IMR-90 (cell line): ENCODE data around the gene SYNGR1. TPM values are rescaled to one million over a fixed set of nuclear protein-coding genes. Genes with fewer than 3 reads are reported as not detected.

Experiments
- ATAC-seq: fragments of 200-7000 bp; cut with Tn5 transposase; 2 replicates; pipeline ENCODE4 v1.9.1; 2020; ENCODE audit warnings: low read depth, mild to moderate bottlenecking, moderate library complexity
- BruUV-seq: library from RNA; stranded (reverse); fragments of 400-500 nt; replicated peaks from 2 replicates; lab custom pipeline; 2021; lab: Mats Ljungman, UMichigan
- CTCF ChIA-PET: fragments of 300-600 bp; formaldehyde crosslinking; extraction: SDS; loops from one replicate; lab custom pipeline; 2021; ENCODE audit warnings: antibody characterized with exemption; lab: Yijun Ruan, JAX
- POLR2A ChIA-PET: fragments of 300-600 bp; sonication (Branson Sonifier 250); formaldehyde crosslinking; loops from one replicate; lab custom pipeline; 2022; ENCODE audit warnings: antibody characterized with exemption; ENCODE audit not compliant: unreplicated experiment; lab: Charles Lee
- DNase-seq: peaks from one replicate; pipeline ENCODE4 v3.0.0; 2013
- H2AFZ ChIP-seq: replicated peaks from 2 replicates; pipeline ENCODE3; 2013; ENCODE audit warnings: low read length, mild to moderate bottlenecking; ENCODE audit not compliant: poor library complexity
- H2AK5ac ChIP-seq: 2 replicates; pipeline ENCODE4 v1.6.1; 2013; ENCODE audit warnings: low read depth, low read length, inconsistent platforms
- H2AK9ac ChIP-seq: replicated peaks from 2 replicates; pipeline ENCODE3; 2013; ENCODE audit warnings: mild to moderate bottlenecking, low read depth, low read length, moderate library complexity; ENCODE audit not compliant: poor library complexity
- H2BK120ac ChIP-seq: 2 replicates; pipeline ENCODE4 v1.6.1; 2013; ENCODE audit warnings: low read depth, low read length, inconsistent platforms
- H2BK15ac ChIP-seq: 3 replicates; pipeline ENCODE4 v1.6.1; 2013; ENCODE audit warnings: low read depth, low read length, inconsistent platforms
- H2BK20ac ChIP-seq: 2 replicates; pipeline ENCODE4 v1.6.1; 2013; ENCODE audit warnings: low read depth, mild to moderate bottlenecking, inconsistent platforms, low read length, moderate library complexity
- H2BK5ac ChIP-seq: 2 replicates; pipeline ENCODE4 v1.6.1; 2013; ENCODE audit warnings: mild to moderate bottlenecking, low read depth, low read length, inconsistent platforms; ENCODE audit not compliant: poor library complexity, severe bottlenecking
- H3K14ac ChIP-seq: replicated peaks from 2 replicates; pipeline ENCODE4 v1.6.1; 2013; ENCODE audit warnings: low read depth, low read length, inconsistent platforms
- H3K18ac ChIP-seq: 2 replicates; pipeline ENCODE4 v1.6.1; 2013; ENCODE audit warnings: low read depth, low read length, control low read depth
- H3K23ac ChIP-seq: 2 replicates; pipeline ENCODE4 v1.6.1; 2013; ENCODE audit warnings: low read depth, low read length, inconsistent platforms
- H3K27ac ChIP-seq: 2 replicates; pipeline ENCODE4 v1.5.1; 2013; ENCODE audit warnings: mild to moderate bottlenecking, control low read depth, low read length; ENCODE audit not compliant: insufficient read depth
- H3K27me3 ChIP-seq: 2 replicates; pipeline ENCODE4 v1.6.1; 2013; ENCODE audit warnings: low read length; ENCODE audit not compliant: control insufficient read depth, insufficient read depth
- H3K36me3 ChIP-seq: 2 replicates; pipeline ENCODE4 v1.6.1; 2013; ENCODE audit warnings: low read length, mixed read lengths; ENCODE audit not compliant: control insufficient read depth, insufficient read depth
- H3K4ac ChIP-seq: 2 replicates; pipeline ENCODE4 v1.6.1; 2013; ENCODE audit warnings: low read depth, low read length, inconsistent platforms
- H3K4me1 ChIP-seq: 2 replicates; pipeline ENCODE4 v1.6.1; 2013; ENCODE audit warnings: low read length, mixed read lengths; ENCODE audit not compliant: control insufficient read depth, insufficient read depth
- H3K4me2 ChIP-seq: 2 replicates; pipeline ENCODE4 v1.6.1; 2013; ENCODE audit warnings: low read depth, mild to moderate bottlenecking, control low read depth, low read length, moderate library complexity
- H3K4me3 ChIP-seq: 2 replicates; pipeline ENCODE4 v1.5.1; 2013; ENCODE audit warnings: low read depth, mild to moderate bottlenecking, control low read depth, low read length, moderate library complexity; ENCODE audit not compliant: insufficient read depth
- H3K56ac ChIP-seq: 2 replicates; pipeline ENCODE4 v1.6.1; 2013; ENCODE audit warnings: low read length, inconsistent platforms; ENCODE audit not compliant: insufficient read depth; ENCODE audit errors: extremely low read depth
- H3K79me1 ChIP-seq, 2 experiments: 2 replicates each; pipeline ENCODE4 v1.6.1; 2013; ENCODE audit warnings: low read length in 2 of 2, inconsistent platforms in 1 of 2, low read depth in 1 of 2
- H3K9ac ChIP-seq: 2 replicates; pipeline ENCODE4 v1.6.1; 2013; ENCODE audit warnings: low read depth, low read length, control low read depth
- H3K9me1 ChIP-seq: 2 replicates; pipeline ENCODE4 v1.6.1; 2013; ENCODE audit warnings: low read length, inconsistent platforms; ENCODE audit not compliant: insufficient read depth
- H3K9me3 ChIP-seq: 2 replicates; pipeline ENCODE4 v1.6.1; 2013; ENCODE audit warnings: low read length; ENCODE audit not compliant: control insufficient read depth, insufficient read depth
- H4K20me1 ChIP-seq: 2 replicates; pipeline ENCODE4 v1.6.1; 2013; ENCODE audit warnings: low read length, inconsistent platforms; ENCODE audit not compliant: insufficient read depth
- H4K5ac ChIP-seq: 2 replicates; pipeline ENCODE4 v1.6.1; 2013; ENCODE audit warnings: mild to moderate bottlenecking, low read depth, low read length, control low read depth
- H4K8ac ChIP-seq, 2 experiments: 2 replicates each; pipeline ENCODE4 v1.6.1; 2013; ENCODE audit warnings: low read depth in 2 of 2, low read length in 2 of 2, control low read depth in 1 of 2, inconsistent platforms in 1 of 2
- H4K91ac ChIP-seq: 2 replicates; pipeline ENCODE4 v1.6.1; 2013; ENCODE audit warnings: low read depth, low read length, inconsistent platforms; ENCODE audit not compliant: insufficient read depth
- BHLHE40 ChIP-seq: fragments of 150-350 bp; IDR thresholded peaks from 2 replicates; pipeline ENCODE4 v1.6.1; 2016; ENCODE audit warnings: mild to moderate bottlenecking, low read depth, low read length
- CEBPB ChIP-seq: IDR thresholded peaks from 2 replicates; pipeline ENCODE4 v1.6.1; 2012; ENCODE audit warnings: low read depth, low read length, improper control_type of control experiment
- CHD1 ChIP-seq: IDR thresholded peaks from 2 replicates; pipeline ENCODE4 v1.6.1; 2012; ENCODE audit warnings: low read depth, low read length, improper control_type of control experiment
- CTCF ChIP-seq: conservative IDR thresholded peaks from 2 replicates; pipeline ENCODE4 v1.5.1; 2012; ENCODE audit warnings: mild to moderate bottlenecking, low read depth, low read length, improper control_type of control experiment
- ELK1 ChIP-seq: fragments of 150-350 bp; IDR thresholded peaks from 2 replicates; pipeline ENCODE4 v1.6.1; 2016; ENCODE audit warnings: low read depth, mild to moderate bottlenecking, low read length, moderate library complexity, borderline replicate concordance
- MAFK ChIP-seq: IDR thresholded peaks from 2 replicates; pipeline ENCODE4 v1.6.1; 2012; ENCODE audit warnings: low read depth, low read length, improper control_type of control experiment
- MAZ ChIP-seq: IDR thresholded peaks from 2 replicates; pipeline ENCODE4 v1.6.1; 2012; ENCODE audit warnings: low read depth, mild to moderate bottlenecking, low read length, improper control_type of control experiment, moderate library complexity, borderline replicate concordance
- MXI1 ChIP-seq: IDR thresholded peaks from 2 replicates; pipeline ENCODE4 v1.6.1; 2012; ENCODE audit warnings: low read depth, mild to moderate bottlenecking, low read length, moderate library complexity, borderline replicate concordance
- NFE2L2 ChIP-seq: fragments of 150-350 bp; IDR thresholded peaks from 2 replicates; pipeline ENCODE4 v1.6.1; 2016; ENCODE audit warnings: low read depth, mild to moderate bottlenecking, low read length
- POLR2A ChIP-seq: IDR thresholded peaks from 2 replicates; pipeline ENCODE4 v1.6.1; 2012; ENCODE audit warnings: mild to moderate bottlenecking, low read depth, low read length
- RCOR1 ChIP-seq: IDR thresholded peaks from 2 replicates; pipeline ENCODE4 v1.6.1; 2012; ENCODE audit warnings: mild to moderate bottlenecking, low read length, improper control_type of control experiment; ENCODE audit not compliant: insufficient replicate concordance
- RFX5 ChIP-seq: IDR thresholded peaks from 2 replicates; pipeline ENCODE4 v1.8.0; 2012; ENCODE audit warnings: low read depth, mild to moderate bottlenecking, low read length, moderate library complexity
- SMC3 ChIP-seq: fragments of 150-350 bp; IDR thresholded peaks from 2 replicates; pipeline ENCODE4 v1.6.1; 2016; ENCODE audit warnings: low read depth, mild to moderate bottlenecking, antibody characterized with exemption, low read length, moderate library complexity
- USF2 ChIP-seq: fragments of 150-350 bp; IDR thresholded peaks from 2 replicates; pipeline ENCODE4 v1.6.1; 2017; ENCODE audit warnings: mild to moderate bottlenecking, antibody characterized with exemption, low read length, low read depth
- WGBS, 2 experiments: methylation state at CpG; one replicate each; pipeline versions ENCODE4 v1.1.5 to v1.1.7; 2013; ENCODE audit warnings: missing lambda C conversion rate in 2 of 2; ENCODE audit not compliant: insufficient read length in 1 of 2; ENCODE audit errors: extremely low coverage in 2 of 2; 5-methylcytosine and 5-hydroxymethylcytosine counted together
- dilution Hi-C: fragments of 300-500 bp; cut with HindIII; formaldehyde crosslinking; loops from one replicate; pipeline ENCODE4 v1.14.3; 2018; ENCODE audit warnings: low sequenced_read_pairs; ENCODE audit not compliant: unreplicated experiment
- in situ Hi-C: fragments of 300-500 bp; cut with MboI; formaldehyde crosslinking; loops from 3 replicates; pipeline ENCODE4 v1.14.3; 2019; ENCODE audit warnings: low sequenced_read_pairs, inconsistent platforms, mixed read lengths
- intact Hi-C: fragments of 100-400 bp; cut with micrococcal nuclease; formaldehyde crosslinking; loops from 2 replicates; pipeline ENCODE4 v1.10.0; 2022
- polyA plus RNA-seq, 3 experiments: library from polyadenylated mRNA; depleted of rRNA; stranded (reverse); fragments of >200 nt; gene quantifications; 2 replicates each; pipeline ENCODE4 v1.2.3, GENCODE V29; 2012; ENCODE audit warnings: low replicate concordance in 1 of 3
- total RNA-seq: library from RNA; depleted of rRNA; stranded (reverse); fragments of >200 nt; gene quantifications from 2 replicates; pipeline ENCODE4 v1.2.3, GENCODE V29; 2012

The SYNGR1 gene
- total and polyA plus RNA-seq, 2 of the 4 experiments (the other 2 are of a cell fraction) = 6.3 to 81.5 TPM

GRCh38 chr22:39369186-39369585 lies 19.4 kb downstream of the SYNGR1 start:
- no peaks in the 10 kb centered on the region for H3K27me3 ChIP-seq
- H3K14ac ChIP-seq = no peak overlapping the region
- H3K9me1 ChIP-seq = no peaks in the 10 kb centered on the region; the same call in 1 of the 2 replicates
- 93% methylated on average over 4 of the region's 6 CpGs; no CpG with 5 or more reads in 1 of the 2 experiments for WGBS, 2 experiments
- intact Hi-C loops = no loop called here
- no peak overlapping the region for H4K8ac ChIP-seq
- H3K9me3 ChIP-seq = peaks cover 5% of the 10 kb centered on the region
- H3K36me3 ChIP-seq = peaks cover 2% of the 10 kb centered on the region
- H2AK9ac ChIP-seq = no peak overlapping the region
- no peak overlapping the region for H3K23ac ChIP-seq
- ATAC-seq = no peak
- no peak overlapping the region for H3K27ac ChIP-seq
- no peak overlapping the region for H3K4me3 ChIP-seq
- TF ChIP-seq CEBPB = no peak
- no peak for TF ChIP-seq POLR2A
- no peak for TF ChIP-seq NFE2L2
- no peak for TF ChIP-seq RCOR1
- TF ChIP-seq BHLHE40 = no peak
- TF ChIP-seq MAFK = no peak
- TF ChIP-seq SMC3 = no peak
- no peak for TF ChIP-seq MAZ
- TF ChIP-seq USF2 = no peak
- no peak for TF ChIP-seq RFX5
- TF ChIP-seq ELK1 = no peak
- TF ChIP-seq CHD1 = no peak
- no peak for TF ChIP-seq CTCF
- TF ChIP-seq MXI1 = no peak
- H3K9ac ChIP-seq = no peak overlapping the region
- H3K4me2 ChIP-seq = no peak overlapping the region
- no TSS peak for BruUV-seq
- H4K91ac ChIP-seq = no peak overlapping the region
- H2BK5ac ChIP-seq = no peak overlapping the region
- H3K18ac ChIP-seq = no peak overlapping the region
- H2AK5ac ChIP-seq = no peak overlapping the region
- ChIA-PET CTCF (no interaction called here), POLR2A (no interaction called here)
- in situ Hi-C loops = no loop called here
- no peak overlapping the region for H4K5ac ChIP-seq
- H3K4ac ChIP-seq = no peak overlapping the region
- peaks cover 0 to 14% of the 10 kb centered on the region in 2 experiments; a peak in 3 of 4 replicates for H3K79me1 ChIP-seq
- no peak overlapping the region for H2BK120ac ChIP-seq
- no peak overlapping the region for H2AFZ ChIP-seq
- no peak overlapping the region for H3K56ac ChIP-seq
- dilution Hi-C loops = no loop called here
- DNase-seq = no peak
- peaks cover 7% of the 10 kb centered on the region; the same call in 1 of the 2 replicates for H4K20me1 ChIP-seq
- no peak overlapping the region for H2BK20ac ChIP-seq
- H2BK15ac ChIP-seq = no peak overlapping the region
- H3K4me1 ChIP-seq = no peaks in the 10 kb centered on the region; the same call in 1 of the 2 replicates
